ENCODE data around the gene ACBD6. TPM values are rescaled to one million over a fixed set of nuclear protein-coding genes. Genes with fewer than 3 reads are reported as not detected.

ACBD6 gene
- total RNA-seq, 1 experiment from 2014 or later = 67.6 TPM

DNA sequence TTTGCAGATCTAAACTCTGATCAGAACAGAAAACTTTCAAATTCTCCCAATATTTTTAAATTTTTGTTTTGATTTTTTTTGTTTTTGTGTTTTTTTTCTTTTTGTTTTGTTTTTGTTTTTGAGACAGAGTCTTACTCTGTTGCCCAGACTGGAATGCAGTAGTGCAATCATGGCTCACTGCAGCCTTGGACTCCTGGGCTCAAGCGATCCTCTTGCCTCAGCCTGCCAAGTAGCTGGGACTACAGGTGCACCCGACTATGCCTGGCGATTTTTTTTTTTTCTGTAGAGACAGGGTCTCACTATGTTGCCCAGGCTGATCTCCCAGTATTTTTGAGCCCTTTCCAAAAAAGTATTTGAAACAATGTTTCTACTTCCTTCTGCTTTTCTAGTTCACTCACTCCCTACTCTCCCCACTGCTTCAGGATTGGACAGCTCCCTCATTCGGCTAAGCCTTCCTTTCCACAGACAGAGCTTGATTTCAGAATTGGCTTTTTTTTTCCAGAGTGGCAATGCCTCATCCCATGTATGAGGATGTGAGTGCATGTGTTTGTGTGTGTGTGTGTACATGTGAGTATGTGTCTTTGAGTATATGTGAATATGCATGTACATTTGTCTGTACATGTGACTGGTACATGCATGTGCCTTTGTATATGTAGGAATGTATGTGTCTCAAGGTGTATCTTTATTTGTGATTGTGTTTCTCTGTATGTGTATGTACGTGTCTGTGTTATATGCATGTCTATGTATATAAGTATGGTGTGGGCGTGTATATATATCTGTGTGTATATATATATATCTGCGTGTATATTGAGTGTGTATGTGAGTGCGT, 260.4 kb downstream of the ACBD6 start:
- DNase-seq (ENCODE audit: low spot score) = no peak

DNA sequence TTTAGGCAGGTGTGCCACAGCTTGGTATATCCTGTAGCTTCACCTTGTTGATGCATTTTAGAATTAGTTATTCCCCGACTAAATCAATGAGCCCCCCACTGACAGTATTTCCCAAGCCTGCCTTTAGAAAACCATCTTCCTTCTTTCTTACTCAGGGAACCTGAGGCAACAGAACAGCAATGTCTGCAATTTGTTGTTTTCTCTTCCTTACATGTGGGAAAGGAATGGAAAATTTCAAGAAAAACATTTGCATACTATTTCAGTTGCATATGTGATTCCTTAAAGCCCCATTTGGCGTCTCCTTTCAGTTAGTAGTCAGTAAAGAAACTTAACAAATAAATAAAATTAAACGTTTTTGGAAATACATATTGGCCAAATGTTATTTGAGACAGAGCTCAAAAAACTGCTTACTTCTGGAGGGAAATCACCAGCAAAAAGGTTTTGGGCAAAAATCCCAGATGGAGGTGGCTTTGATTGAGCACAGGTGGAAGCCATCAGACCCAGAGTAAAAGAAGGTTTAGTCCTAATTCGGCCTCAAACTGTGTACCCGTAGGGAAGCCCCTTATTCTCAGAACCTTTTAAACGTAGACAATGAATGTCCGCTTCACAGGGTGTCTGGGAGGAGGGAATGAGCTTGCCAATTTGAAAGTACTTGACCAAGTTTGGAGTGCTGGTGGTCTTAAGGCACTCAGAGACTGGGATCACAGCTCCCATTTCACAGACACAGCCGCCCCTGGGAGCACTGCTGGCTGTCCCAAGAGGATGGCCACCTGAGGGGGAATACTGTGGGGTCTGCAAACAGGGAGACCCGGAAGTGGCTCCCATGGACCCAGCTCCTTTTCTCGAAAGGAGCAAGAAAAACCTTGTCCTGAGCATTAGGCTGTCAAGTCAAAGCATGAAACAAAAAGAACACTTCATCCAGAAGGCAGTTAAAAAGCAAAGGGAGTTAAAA, 263.0 kb downstream of the ACBD6 start:
- no peak for DNase-seq (ENCODE audit: low spot score)

DNA sequence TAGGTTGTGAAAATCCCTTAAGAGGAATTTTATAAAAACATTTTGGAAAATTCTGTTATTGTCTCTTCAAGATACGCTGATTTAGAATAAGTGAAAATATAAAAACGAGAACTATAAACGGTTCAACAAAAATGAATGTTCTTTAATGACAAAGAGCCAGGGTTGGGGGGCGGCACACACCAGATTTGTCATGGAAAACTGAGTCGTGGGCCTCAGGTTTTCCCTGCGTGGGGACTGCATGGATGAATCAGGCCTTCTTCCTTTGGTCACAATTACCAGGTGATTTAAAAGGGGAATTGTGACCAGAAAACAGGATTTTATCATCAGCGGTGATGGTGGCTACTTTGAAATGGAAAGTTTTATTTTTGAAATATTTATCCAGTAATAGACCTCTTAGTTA, 263.7 kb downstream of the ACBD6 start:
- DNase-seq (ENCODE audit: low spot score) = no peak

Other genes with a start within 250 kb of the ACBD6 start
- not detected in 2 replicates for gene OVAAL, start 56.4 kb upstream of the ACBD6 start, total RNA-seq (2014; rRNA removed; shearing (Covaris generic))
- 16.9 and 23.5 TPM in 2 replicates for gene XPR1, start 129.4 kb upstream of the ACBD6 start, total RNA-seq (2014; rRNA removed; shearing (Covaris generic))

Measured in H4 (cell line).